Upper lobe of right lung (tissue), 1 donor: ENCODE data around the gene ZNF618. TPM values are rescaled to one million over a fixed set of nuclear protein-coding genes. Genes with fewer than 3 reads are reported as not detected.

Experiments
- ATAC-seq: fragments of 200-7000 bp; cut with Tn5 transposase; one replicate; pipeline ENCODE4 v1.9.1; 2020; ENCODE audit warnings: mild to moderate bottlenecking, moderate library complexity
- DNase-seq: peaks from one replicate; pipeline ENCODE4 v3.0.0-alpha.2; 2020
- H3K27ac ChIP-seq: fragments of 200-600 bp; one replicate; pipeline ENCODE4 v1.8.0; 2022
- H3K27me3 ChIP-seq: fragments of 200-600 bp; one replicate; pipeline ENCODE4 v1.8.0; 2022; ENCODE audit warnings: mild to moderate bottlenecking
- H3K36me3 ChIP-seq: fragments of 200-600 bp; one replicate; pipeline ENCODE4 v1.8.0; 2022
- H3K4me1 ChIP-seq: fragments of 200-600 bp; one replicate; pipeline ENCODE4 v1.8.0; 2022
- H3K4me3 ChIP-seq: fragments of 200-600 bp; one replicate; pipeline ENCODE4 v1.8.0; 2022; ENCODE audit warnings: mild to moderate bottlenecking
- H3K9me3 ChIP-seq: fragments of 200-600 bp; one replicate; pipeline ENCODE4 v1.8.0; 2022
- CTCF ChIP-seq: fragments of 200-600 bp; IDR thresholded peaks from one replicate; pipeline ENCODE4 v1.8.0; 2022; ENCODE audit warnings: antibody characterized with exemption
- intact Hi-C: fragments of 100-400 bp; cut with DNase I; formaldehyde crosslinking; loops from one replicate; pipeline ENCODE4 v1.11.0; 2022
- total RNA-seq: library from RNA; stranded (reverse); fragmentation: NEBNext Ultra II Directional; extraction: Animal tissue kit (Norgen Biotek cat#: 25700); gene quantifications from one replicate; pipeline ENCODE4 v1.2.1, GENCODE V29; 2021
- donor health status: DM: no; HTN: yes; CAD: no; lungs with severe emphysema.

The ZNF618 gene
- total RNA-seq, 1 donor from 2014 or later = 9.8 TPM

GRCh38 chr9:113910036-113910639, 34.0 kb downstream of the ZNF618 start:
- no peak for DNase-seq
- H3K36me3 ChIP-seq = no peaks in the 10 kb centered on the region
- peak; percentile 69 for ATAC-seq
- H3K4me3 ChIP-seq = no peak overlapping the region
- intact Hi-C loops = no loop called here
- no peaks in the 10 kb centered on the region for H3K9me3 ChIP-seq
- H3K27me3 ChIP-seq = no peaks in the 10 kb centered on the region
- no peak for TF ChIP-seq CTCF
- H3K27ac ChIP-seq = no peak overlapping the region
- peaks cover 12% of the 10 kb centered on the region for H3K4me1 ChIP-seq

GRCh38 chr9:113911850-113912557, 35.9 kb downstream of the ZNF618 start:
- intact Hi-C loops = no loop called here
- peaks cover 12% of the 10 kb centered on the region for H3K4me1 ChIP-seq
- no peaks in the 10 kb centered on the region for H3K9me3 ChIP-seq
- ATAC-seq = no peak
- no peak for TF ChIP-seq CTCF
- H3K27ac ChIP-seq = no peak overlapping the region
- H3K4me3 ChIP-seq = no peak overlapping the region
- H3K27me3 ChIP-seq = no peaks in the 10 kb centered on the region
- no peak for DNase-seq
- H3K36me3 ChIP-seq = no peaks in the 10 kb centered on the region

GRCh38 chr9:113912816-113913215, 36.7 kb downstream of the ZNF618 start:
- DNase-seq = no peak
- ATAC-seq = no peak
- H3K36me3 ChIP-seq = no peaks in the 10 kb centered on the region

GRCh38 chr9:113913426-113914195, 37.5 kb downstream of the ZNF618 start:
- Histone ChIP-seq H3K27me3 (no peaks in the 10 kb centered on the region), H3K4me3 (no peak overlapping the region), H3K4me1 (peaks cover 12% of the 10 kb centered on the region), H3K27ac (no peak overlapping the region), H3K9me3 (no peaks in the 10 kb centered on the region), H3K36me3 (no peaks in the 10 kb centered on the region)
- TF ChIP-seq CTCF = no peak
- intact Hi-C loops = no loop called here
- ATAC-seq = peak; percentile 21
- no peak for DNase-seq

More at GRCh38 chr9:113912816-113913215, 36.7 kb downstream of the ZNF618 start:
- intact Hi-C loops = no loop called here
- TF ChIP-seq CTCF = no peak
- Histone ChIP-seq H3K4me3 (no peak overlapping the region), H3K27me3 (no peaks in the 10 kb centered on the region), H3K27ac (no peak overlapping the region), H3K4me1 (peaks cover 12% of the 10 kb centered on the region), H3K9me3 (no peaks in the 10 kb centered on the region)

- no peaks in the 10 kb centered on the region for H3K27me3 ChIP-seq
- no peak overlapping the region for H3K4me3 ChIP-seq
- DNase-seq = no peak
- no peaks in the 10 kb centered on the region for H3K9me3 ChIP-seq
- no peak for TF ChIP-seq CTCF
- no peaks in the 10 kb centered on the region for H3K36me3 ChIP-seq
- intact Hi-C loops = no loop called here
- H3K4me1 ChIP-seq = peaks cover 12% of the 10 kb centered on the region
- H3K27ac ChIP-seq = no peak overlapping the region
- no peak for ATAC-seq
Observed at GRCh38 chr9:113914517-113914916, 38.4 kb downstream of the ZNF618 start.
